HuH-7.5 (cell line): ENCODE measurements around the gene CC2D1A.

Experiments used
- DNase-seq: peaks from one replicate; pipeline ENCODE4 v3.0.0; 2011; ENCODE audit warnings: low spot score

The CC2D1A gene

DNA sequence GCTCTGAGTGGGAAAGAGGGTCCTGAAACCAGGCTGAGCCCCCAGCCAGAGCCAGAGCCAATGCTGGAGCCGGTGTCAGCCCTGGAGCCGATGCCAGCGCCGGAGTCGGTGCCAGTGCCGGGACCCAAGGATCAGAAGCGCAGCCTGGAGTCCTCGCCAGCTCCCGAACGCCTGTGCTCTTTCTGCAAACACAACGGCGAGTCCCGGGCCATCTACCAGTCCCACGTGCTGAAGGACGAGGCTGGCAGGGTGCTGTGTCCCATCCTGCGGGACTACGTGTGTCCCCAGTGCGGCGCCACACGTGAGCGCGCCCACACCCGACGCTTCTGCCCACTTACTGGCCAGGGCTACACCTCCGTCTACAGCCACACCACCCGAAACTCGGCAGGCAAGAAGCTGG, 28.7 kb upstream of the CC2D1A start:
- no peak for DNase-seq

GRCh38 chr19:13880059-13881043, 25.6 kb upstream of the CC2D1A start:
- peak; percentile 98 for DNase-seq

- no peak for DNase-seq
Measured at GRCh38 chr19:13881251-13881691, 24.7 kb upstream of the CC2D1A start.

DNA sequence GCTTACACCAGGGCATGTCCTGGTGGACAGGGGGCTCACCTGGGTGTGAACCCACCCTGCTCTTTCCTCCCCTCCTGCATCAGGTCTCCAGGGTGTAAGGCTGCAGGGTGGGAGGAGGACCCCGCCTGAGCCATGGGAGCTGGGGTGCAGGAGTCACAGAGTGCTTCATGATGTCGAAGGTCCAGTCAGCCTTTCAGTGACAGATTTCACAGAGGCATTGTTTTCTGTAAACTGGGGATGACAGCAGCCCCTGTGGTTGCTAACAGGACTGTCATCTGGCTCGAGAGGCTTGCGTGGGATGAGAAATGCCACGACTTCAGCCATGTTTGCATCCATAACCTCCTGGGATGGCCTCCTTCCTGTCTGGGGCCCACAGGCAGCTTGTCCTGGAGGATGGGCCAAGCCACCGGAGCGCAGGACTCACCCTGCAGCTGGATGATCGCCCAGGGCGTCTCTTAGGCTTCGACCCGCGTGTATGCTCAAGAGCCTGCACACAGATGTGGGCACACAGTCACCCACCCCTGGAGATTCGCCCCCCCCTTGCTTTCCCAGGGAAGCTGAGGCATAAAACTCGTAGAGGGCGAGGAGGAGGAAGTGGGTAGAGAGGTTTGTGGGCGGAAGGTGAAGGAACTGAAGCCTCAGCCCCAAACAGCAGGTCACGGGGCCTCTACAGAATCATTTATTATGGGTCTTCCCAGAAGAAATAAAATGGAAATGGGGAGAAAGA, 24.1 kb upstream of the CC2D1A start:
- DNase-seq, result no peak

GRCh38 chr19:13882419-13882795, 23.6 kb upstream of the CC2D1A start:
- DNase-seq, result no peak

DNA sequence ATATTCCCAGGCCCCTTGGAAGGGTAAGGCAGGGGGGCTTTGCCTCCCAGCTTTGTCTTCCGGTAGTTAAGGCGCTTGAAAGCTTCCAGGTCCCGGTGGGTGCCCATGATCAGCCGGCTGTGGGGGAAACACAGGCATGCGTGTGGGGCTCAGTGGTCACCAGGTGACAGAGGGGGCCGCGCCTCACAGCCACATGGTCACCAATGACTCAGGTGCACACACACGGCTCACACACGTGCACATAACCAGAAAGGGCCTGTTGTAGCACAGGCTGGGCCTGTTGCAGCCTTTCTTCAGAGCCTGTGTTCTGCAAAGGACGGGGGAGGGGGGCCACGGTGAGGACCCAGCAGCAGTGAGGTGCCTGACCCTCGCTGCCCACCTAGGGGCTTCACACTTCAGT, 23.2 kb upstream of the CC2D1A start:
- DNase-seq, result no peak

DNA sequence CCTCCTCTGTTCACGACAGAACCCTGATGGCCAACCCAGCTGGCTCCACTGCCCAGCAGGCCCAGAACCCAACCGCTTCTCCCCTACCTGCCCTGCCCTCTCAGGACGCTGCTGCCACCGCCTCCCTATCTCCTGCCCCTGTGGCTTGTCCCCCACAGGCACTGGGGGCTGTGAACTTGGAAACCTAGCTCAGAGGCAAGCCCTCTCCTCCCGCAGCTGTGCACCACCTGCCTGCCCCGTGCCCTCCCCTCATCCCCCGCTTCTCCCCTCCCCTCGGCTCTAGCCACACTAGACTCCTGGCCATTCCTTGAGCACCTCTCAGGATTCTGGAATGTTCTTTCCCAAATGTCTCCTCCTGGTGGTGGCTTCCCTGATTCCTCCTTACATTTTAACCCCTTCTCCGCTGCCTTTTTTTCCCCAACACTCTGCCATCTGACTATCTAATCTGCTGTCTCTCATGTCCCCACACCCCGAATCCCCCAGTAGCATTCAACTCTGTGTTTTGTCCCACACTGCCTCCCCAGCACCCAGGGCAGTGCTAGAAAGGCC, 22.4 kb upstream of the CC2D1A start:
- no peak for DNase-seq

DNA sequence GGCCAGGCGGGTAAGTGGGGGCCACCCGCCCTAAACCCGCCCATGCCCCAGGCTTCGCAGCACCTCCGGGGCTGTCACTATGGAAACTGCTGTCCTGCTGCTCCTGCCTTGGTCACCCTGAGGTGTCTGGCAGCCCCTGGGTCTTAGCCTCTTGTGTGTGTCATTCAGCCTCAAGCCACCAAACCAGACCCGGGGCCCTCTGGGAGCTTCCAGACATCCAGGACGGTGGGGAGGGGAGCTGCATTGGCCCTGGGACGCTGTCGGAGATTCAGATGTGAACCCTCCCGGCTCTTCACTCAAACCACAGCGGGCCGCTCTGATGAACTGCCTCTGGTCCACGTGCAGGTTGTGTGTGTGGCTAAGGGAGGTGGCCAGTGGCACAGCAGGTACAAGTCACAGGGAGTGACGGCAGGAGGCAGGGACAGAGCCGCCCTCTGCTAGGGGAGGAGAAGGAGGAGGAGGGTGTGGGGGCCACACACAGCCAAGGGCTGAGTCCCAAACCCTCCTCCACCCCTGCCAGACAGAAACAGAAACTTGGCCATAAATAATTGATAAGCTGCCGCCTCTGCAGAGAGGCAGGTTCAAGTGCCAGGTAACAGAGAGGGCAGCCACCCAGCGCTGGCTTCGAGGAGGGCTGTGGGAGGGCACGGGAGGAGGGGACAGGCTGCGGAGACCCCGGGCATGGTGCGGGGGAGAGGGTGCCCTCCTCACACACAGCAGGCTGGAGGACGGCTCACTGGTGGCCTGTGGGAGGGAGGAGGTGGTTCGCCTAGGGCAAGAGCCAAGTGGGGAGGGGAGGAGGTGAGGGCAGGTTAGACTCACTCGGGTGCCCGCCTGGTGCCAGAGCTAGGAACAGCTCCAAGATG, 21.0 kb upstream of the CC2D1A start:
- no peak for DNase-seq

- no peak for DNase-seq
Measured at GRCh38 chr19:13885826-13886365, 20.1 kb upstream of the CC2D1A start.

DNA sequence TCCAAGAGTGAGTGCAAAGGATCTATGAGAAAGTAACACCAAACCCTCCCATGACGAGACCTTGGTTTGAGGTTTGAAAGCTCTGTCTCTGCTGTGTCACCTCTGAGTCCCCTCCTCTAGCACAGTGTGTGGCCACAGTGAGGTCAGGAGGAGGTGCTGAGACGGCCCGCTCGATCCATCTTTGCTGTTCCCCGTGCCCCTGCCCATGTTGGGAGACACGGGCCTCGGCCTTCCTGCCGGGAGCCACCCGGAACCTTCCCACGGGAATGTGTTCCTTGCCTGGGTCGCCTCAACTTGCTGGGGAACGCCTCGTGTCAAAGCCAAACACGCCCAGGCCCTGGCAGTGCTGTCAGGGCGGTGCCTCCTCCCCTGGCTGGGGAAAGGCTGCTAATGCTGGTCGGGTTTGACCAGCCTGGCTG, 19.0 kb upstream of the CC2D1A start:
- no peak for DNase-seq

- no peak for DNase-seq
Measured at GRCh38 chr19:13887517-13887916, 18.5 kb upstream of the CC2D1A start.

- no peak for DNase-seq
Measured at GRCh38 chr19:13888281-13888680, 17.7 kb upstream of the CC2D1A start.

DNA sequence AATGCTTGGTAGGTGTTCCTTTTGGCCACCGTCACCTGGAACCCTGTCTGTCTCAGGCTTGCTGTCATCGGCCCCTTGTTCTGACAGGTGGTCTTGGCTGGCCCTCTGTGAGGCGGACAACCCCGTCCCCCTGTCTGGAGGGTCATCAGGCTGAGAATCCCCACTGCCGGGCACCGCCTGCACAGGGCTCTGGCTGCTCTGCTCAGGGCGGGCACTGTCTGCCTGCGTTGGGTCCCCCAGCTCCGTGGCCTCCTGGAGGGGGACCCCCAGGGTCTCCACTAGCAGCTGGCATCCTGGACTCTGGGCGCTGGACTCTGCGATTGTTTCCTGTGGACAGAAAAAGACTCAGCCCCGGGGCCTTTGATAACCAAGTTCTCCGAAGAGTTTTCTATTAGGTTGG, 15.9 kb upstream of the CC2D1A start:
- DNase-seq, result no peak

DNA sequence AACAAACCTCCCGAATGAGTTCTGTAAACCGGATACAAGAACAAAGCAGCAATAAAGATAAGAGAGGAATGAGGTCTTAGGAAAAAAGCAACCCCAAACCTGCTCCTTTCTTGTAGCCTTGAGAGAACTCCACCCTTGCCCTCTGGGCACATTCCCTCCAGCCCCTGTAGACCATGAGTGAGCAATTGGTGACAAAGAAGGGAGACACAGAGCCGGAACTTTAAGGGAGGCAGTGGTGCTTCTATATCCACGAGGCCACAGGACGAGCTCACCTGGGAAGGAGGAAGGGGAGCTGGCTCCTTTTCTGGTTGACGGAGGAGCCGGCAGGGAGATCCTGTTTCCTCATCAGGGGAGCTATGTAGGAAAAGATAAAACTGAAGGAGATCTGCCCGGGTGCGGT, 13.1 kb upstream of the CC2D1A start:
- no peak for DNase-seq

DNA sequence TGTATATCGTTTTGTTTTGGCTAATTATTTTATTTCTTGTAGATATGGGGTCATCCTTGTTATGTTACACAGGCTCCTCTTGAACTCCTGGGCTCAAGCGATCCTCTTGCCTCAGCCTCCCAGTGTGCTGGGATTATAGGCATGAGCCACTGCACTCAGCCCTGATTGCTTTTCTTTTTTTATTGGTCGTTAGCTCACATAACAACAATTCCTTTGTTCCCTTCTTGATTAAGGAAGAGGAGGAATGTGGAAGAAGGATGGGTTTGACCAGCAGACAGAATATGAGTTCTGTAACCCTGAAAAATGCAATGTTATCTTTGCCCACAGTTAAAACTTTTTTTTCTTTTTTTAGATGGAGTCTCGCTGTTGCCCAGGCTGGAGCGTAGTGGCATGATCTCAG, 11.4 kb upstream of the CC2D1A start:
- no peak for DNase-seq

DNA sequence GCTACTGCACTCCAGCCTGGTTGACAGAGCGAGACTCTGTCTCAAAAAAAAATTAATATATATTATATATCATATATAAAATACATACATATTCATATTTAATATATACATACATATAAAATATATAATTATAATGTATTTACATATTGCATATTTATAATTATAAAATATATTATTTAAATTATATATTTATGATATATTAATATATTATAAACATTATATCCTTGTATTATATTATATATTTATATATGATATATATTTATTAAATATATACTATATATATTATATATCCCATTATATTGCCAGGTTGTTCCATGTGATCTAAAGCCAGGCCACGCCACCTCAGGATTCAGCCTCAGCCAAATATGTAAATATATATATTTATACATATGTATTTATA, 9.8 kb upstream of the CC2D1A start:
- no peak for DNase-seq

DNA sequence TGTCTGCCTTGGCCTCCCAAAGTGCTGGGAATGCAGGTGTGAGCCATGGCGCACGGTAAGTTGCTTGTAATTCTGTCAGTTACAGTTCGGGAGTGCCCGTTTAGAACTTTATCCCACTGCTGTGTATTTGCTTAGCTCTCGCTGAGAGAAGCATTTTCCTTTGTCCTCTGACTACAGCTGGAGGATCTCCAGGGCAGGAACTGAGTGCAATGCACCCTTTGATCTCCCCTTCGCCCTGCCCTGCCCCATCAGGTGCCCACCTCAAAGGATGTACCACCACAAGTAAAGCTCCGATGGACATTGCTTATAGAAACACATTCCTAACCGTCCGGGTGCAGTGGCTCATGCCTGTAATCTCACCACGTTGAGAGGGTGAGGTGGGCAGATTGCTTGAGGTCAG, 6.6 kb upstream of the CC2D1A start:
- no peak for DNase-seq

DNA sequence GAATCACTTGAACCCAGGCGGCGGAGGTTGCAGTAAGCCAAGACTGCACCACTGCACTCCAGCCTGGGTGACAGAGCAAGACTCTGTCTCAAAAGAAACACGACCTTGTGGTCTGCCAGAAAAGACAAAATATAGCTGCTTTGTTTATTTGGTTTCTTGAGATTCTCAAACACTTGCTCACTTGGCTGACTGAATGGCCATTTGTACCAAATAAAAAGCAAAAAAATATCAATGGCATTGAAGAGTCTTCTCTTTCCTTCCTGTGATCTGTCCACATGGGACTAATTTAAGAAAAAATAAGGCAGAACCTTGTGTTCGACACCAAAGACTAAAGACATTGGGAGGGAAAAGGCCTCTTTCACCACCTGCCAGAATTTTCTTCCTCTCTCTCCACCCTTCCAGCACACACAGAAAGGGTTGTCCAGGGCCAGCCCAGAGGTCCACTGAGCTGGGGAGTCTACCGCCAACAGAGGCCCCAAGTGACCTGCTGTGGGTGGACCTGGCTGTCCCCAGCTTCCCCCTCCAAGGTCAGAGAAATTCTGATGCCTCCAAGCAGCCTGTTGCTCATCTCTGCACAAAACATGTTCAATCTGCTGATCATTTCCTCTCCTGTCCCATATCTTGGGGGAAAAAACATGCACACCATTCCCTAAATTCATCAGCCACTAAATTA, 6.0 kb upstream of the CC2D1A start:
- DNase-seq, result no peak

- no peak for DNase-seq
Measured at GRCh38 chr19:13902993-13903555, 2.9 kb upstream of the CC2D1A start.

GRCh38 chr19:13906521-13906904, 512 bp downstream of the CC2D1A start:
- no peak for DNase-seq

GRCh38 chr19:13906910-13907309, 909 bp downstream of the CC2D1A start:
- DNase-seq, result no peak
